Neural cell (in vitro differentiated cells): ENCODE data around the gene TOGARAM1.

Source experiments
- EP300 ChIP-seq: fragments of 450-650 bp; conservative IDR thresholded peaks from 2 replicates; pipeline ENCODE4 v1.6.1; 2014; ENCODE audit warnings: antibody characterized with exemption, mild to moderate bottlenecking, moderate library complexity; ENCODE audit not compliant: poor library complexity, severe bottlenecking
- EZH2 ChIP-seq: fragments of 200-600, 300-800 bp; shearing (Covaris generic), sonication (generic); IDR thresholded peaks from 2 replicates; pipeline ENCODE4 v1.6.1; 2014; ENCODE audit warnings: antibody characterized with exemption, low read length, borderline replicate concordance, mild to moderate bottlenecking; ENCODE audit not compliant: insufficient read depth, poor library complexity, severe bottlenecking
- POLR2AphosphoS5 ChIP-seq: IDR thresholded peaks from 2 replicates; pipeline ENCODE4 v1.6.1; 2012
- RAD21 ChIP-seq: fragments of 450-650 bp; conservative IDR thresholded peaks from 2 replicates; pipeline ENCODE4 v1.6.1; 2014; ENCODE audit warnings: antibody characterized with exemption, mild to moderate bottlenecking, moderate library complexity
- TAF1 ChIP-seq: IDR thresholded peaks from 2 replicates; pipeline ENCODE4 v1.6.1; 2012; ENCODE audit warnings: low read depth
- TF ChIP-seq, protein P1 (sequence below): fragments of 450-650 bp; IDR thresholded peaks from 2 replicates; pipeline ENCODE4 v1.5.1; 2014; ENCODE audit warnings: antibody characterized with exemption, mild to moderate bottlenecking, moderate library complexity; ENCODE audit not compliant: poor library complexity, severe bottlenecking

DNA sequence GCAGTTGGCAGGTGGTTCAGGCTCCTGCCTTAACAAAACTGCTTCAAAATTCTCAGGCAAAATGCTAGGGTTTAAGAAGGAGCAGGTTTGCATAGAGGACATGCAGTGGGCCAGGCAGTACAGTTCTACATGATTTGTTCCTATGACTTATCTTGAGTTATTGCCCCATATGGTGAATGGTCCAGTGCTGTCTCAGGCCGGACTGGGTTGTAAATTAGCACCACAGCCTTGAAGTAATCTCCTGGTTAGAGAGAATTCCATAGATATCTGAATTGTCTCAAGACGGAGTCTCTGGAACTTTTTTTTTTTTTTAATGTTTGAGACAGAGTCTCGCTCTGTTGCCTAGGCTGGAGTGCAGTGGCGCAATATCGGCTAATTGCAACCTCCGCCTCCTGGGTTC is 110.1 kb downstream of the TOGARAM1 start:
- TF ChIP-seq EZH2: no peak
- no peak for TF ChIP-seq POLR2AphosphoS5
- TF ChIP-seq, protein P1, sequence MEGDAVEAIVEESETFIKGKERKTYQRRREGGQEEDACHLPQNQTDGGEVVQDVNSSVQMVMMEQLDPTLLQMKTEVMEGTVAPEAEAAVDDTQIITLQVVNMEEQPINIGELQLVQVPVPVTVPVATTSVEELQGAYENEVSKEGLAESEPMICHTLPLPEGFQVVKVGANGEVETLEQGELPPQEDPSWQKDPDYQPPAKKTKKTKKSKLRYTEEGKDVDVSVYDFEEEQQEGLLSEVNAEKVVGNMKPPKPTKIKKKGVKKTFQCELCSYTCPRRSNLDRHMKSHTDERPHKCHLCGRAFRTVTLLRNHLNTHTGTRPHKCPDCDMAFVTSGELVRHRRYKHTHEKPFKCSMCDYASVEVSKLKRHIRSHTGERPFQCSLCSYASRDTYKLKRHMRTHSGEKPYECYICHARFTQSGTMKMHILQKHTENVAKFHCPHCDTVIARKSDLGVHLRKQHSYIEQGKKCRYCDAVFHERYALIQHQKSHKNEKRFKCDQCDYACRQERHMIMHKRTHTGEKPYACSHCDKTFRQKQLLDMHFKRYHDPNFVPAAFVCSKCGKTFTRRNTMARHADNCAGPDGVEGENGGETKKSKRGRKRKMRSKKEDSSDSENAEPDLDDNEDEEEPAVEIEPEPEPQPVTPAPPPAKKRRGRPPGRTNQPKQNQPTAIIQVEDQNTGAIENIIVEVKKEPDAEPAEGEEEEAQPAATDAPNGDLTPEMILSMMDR: no peak
- no peak for TF ChIP-seq EP300
- TF ChIP-seq RAD21: no peak
- no peak for TF ChIP-seq TAF1
